GM20431 (cell line): Measurements from ENCODE around the gene MSI2.

ENCODE experiments used
- in situ Hi-C: fragments of 300-500 bp; cut with MseI, MboI; formaldehyde crosslinking; loops from one replicate; pipeline ENCODE4 v1.15.0; 2020; ENCODE audit warnings: low sequenced_read_pairs; ENCODE audit not compliant: unreplicated experiment

The MSI2 gene

GRCh38 chr17:57266902-57267311 lies 10.6 kb downstream of the MSI2 start:
- in situ Hi-C loops, result no loop called here

GRCh38 chr17:57268181-57268580 lies 11.9 kb downstream of the MSI2 start:
- in situ Hi-C loops, result no loop called here

GRCh38 chr17:57269052-57269451 lies 12.7 kb downstream of the MSI2 start:
- in situ Hi-C loops, result no loop called here

- in situ Hi-C loops, result no loop called here
Measured at GRCh38 chr17:57269598-57270255, 13.4 kb downstream of the MSI2 start.

GRCh38 chr17:57270801-57271245 lies 14.5 kb downstream of the MSI2 start:
- in situ Hi-C loops, result no loop called here

GRCh38 chr17:57271821-57272220 lies 15.5 kb downstream of the MSI2 start:
- in situ Hi-C loops, result no loop called here

GRCh38 chr17:57273490-57273889 lies 17.2 kb downstream of the MSI2 start:
- in situ Hi-C loops, result no loop called here

- in situ Hi-C loops, result no loop called here
Measured at GRCh38 chr17:57274162-57274561, 17.8 kb downstream of the MSI2 start.

- in situ Hi-C loops, result no loop called here
Measured at GRCh38 chr17:57275071-57275764, 18.9 kb downstream of the MSI2 start.

GRCh38 chr17:57276621-57277020 lies 20.3 kb downstream of the MSI2 start:
- in situ Hi-C loops, result no loop called here

GRCh38 chr17:57277923-57278604 lies 21.7 kb downstream of the MSI2 start:
- in situ Hi-C loops, result no loop called here

GRCh38 chr17:57278740-57279387 lies 22.5 kb downstream of the MSI2 start:
- in situ Hi-C loops, result no loop called here

GRCh38 chr17:57279432-57279831 lies 23.1 kb downstream of the MSI2 start:
- in situ Hi-C loops, result no loop called here

GRCh38 chr17:57281887-57282286 lies 25.6 kb downstream of the MSI2 start:
- in situ Hi-C loops, result no loop called here

- in situ Hi-C loops, result no loop called here
Measured at GRCh38 chr17:57282296-57282695, 26.0 kb downstream of the MSI2 start.

- in situ Hi-C loops, result no loop called here
Measured at GRCh38 chr17:57283203-57283971, 27.1 kb downstream of the MSI2 start.

GRCh38 chr17:57284583-57284982 lies 28.3 kb downstream of the MSI2 start:
- in situ Hi-C loops, result no loop called here

GRCh38 chr17:57284984-57285646 lies 28.8 kb downstream of the MSI2 start:
- in situ Hi-C loops, result no loop called here

GRCh38 chr17:57285701-57286100 lies 29.4 kb downstream of the MSI2 start:
- in situ Hi-C loops, result no loop called here
